ENCODE data around the gene FBXO28. TPM values are rescaled to one million over a fixed set of nuclear protein-coding genes. Genes with fewer than 3 reads are reported as not detected.
"Not testable (repeated sequence)": the region's sequence is repeated elsewhere in the genome, so short reads cannot be mapped to it uniquely, and the experiment has no call there.

Gene FBXO28
- total RNA-seq, 2 experiments from 2014 or later: 31.0 to 32.3 TPM

DNA sequence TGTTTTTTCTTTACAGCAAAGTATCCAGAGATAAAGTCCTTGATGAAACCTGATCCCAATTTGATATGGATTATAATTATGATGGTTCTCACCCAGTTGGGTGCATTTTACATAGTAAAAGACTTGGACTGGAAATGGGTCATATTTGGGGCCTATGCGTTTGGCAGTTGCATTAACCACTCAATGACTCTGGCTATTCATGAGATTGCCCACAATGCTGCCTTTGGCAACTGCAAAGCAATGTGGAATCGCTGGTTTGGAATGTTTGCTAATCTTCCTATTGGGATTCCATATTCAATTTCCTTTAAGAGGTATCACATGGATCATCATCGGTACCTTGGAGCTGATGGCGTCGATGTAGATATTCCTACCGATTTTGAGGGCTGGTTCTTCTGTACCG, 75.7 kb downstream of the FBXO28 start:
- Mint-ChIP-seq H3K9me3 (no peaks in the 10 kb centered on the region), H3K27ac (peak overlapping the region; percentile 4), H3K36me3 (peaks cover 57% of the 10 kb centered on the region), H3K4me3 (no peak overlapping the region), H3K27me3 (no peaks in the 10 kb centered on the region), H3K4me1 (peaks cover 38% of the 10 kb centered on the region)
- ATAC-seq (ENCODE audit: low read depth) (no peak), DNase-seq (no peak)
- POLR2A ChIA-PET: no interaction called here

DNA sequence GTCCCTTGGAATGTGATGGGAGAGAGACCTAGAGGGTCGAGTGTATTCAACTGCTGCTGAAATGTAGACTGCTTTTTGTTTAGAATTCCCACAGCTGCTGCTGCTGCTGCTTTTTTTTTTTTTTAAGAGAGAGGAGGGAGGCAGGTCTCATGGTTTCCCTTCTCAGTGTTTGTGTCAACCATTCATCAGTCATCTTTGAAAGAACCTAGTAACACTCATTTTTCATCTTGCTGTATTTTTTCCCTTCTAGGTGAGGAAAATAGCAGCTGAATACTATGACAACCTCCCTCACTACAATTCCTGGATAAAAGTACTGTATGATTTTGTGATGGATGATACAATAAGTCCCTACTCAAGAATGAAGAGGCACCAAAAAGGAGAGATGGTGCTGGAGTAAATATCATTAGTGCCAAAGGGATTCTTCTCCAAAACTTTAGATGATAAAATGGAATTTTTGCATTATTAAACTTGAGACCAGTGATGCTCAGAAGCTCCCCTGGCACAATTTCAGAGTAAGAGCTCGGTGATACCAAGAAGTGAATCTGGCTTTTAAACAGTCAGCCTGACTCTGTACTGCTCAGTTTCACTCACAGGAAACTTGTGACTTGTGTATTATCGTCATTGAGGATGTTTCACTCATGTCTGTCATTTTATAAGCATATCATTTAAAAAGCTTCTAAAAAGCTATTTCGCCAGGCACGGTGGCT, 78.3 kb downstream of the FBXO28 start:
- POLR2A ChIA-PET: interaction anchor here (1.7 to 2.4 kb wide), 2 partner anchors 9 to 68 kb away, joined by 4 to 15 read pairs; partner anchors contain the start of gene DEGS1
- no peak for ATAC-seq (ENCODE audit: low read depth)
- peaks cover 39% of the 10 kb centered on the region for H3K36me3 Mint-ChIP-seq
- H3K27me3 Mint-ChIP-seq: no peaks in the 10 kb centered on the region
- no peak for DNase-seq
- H3K9me3 Mint-ChIP-seq: no peaks in the 10 kb centered on the region
- H3K4me3 Mint-ChIP-seq: no peak overlapping the region
- no peak overlapping the region for H3K27ac Mint-ChIP-seq
- H3K4me1 Mint-ChIP-seq: peaks cover 26% of the 10 kb centered on the region

DNA sequence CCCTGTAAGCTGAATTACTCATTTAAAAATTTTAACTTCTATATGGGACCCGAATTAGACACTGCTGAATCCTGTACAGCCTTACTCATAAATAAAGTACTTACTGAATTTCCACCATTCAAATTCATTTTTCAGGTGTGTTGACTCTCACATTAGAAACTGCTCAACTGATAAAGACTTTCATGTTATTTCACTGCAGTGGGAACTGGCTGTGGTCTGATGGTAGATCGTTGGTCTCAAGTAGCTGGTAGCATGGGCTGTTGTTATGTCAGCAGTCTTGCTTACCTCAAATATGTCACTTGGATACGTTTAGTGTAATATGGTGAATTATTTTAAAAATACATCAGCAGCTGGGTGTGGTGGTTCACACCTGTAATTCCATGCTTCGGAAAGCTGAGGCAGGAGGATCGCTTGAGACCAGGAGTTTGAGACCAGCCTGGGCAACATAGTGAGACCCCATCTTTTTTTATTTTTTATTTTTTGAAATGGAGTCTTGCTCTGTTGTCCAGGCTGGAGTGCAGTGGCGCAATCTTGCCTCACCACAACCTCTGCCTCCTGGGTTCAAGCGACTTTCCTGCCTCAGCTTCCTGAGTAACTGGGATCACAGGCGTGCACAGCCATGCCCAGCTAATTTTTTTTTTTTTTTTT, 79.5 kb downstream of the FBXO28 start:
- no peak overlapping the region for H3K4me3 Mint-ChIP-seq
- H3K27ac Mint-ChIP-seq: no peak overlapping the region
- POLR2A ChIA-PET: interaction anchor here (0.6 to 2.4 kb wide), 3 partner anchors 10 to 67 kb away, joined by 3 to 15 read pairs (median 4); partner anchors contain the start of gene DEGS1
- no peak for DNase-seq
- H3K36me3 Mint-ChIP-seq: peaks cover 33% of the 10 kb centered on the region
- H3K27me3 Mint-ChIP-seq: no peaks in the 10 kb centered on the region
- ATAC-seq (ENCODE audit: low read depth): no peak
- H3K9me3 Mint-ChIP-seq: no peaks in the 10 kb centered on the region
- peaks cover 19% of the 10 kb centered on the region for H3K4me1 Mint-ChIP-seq

DNA sequence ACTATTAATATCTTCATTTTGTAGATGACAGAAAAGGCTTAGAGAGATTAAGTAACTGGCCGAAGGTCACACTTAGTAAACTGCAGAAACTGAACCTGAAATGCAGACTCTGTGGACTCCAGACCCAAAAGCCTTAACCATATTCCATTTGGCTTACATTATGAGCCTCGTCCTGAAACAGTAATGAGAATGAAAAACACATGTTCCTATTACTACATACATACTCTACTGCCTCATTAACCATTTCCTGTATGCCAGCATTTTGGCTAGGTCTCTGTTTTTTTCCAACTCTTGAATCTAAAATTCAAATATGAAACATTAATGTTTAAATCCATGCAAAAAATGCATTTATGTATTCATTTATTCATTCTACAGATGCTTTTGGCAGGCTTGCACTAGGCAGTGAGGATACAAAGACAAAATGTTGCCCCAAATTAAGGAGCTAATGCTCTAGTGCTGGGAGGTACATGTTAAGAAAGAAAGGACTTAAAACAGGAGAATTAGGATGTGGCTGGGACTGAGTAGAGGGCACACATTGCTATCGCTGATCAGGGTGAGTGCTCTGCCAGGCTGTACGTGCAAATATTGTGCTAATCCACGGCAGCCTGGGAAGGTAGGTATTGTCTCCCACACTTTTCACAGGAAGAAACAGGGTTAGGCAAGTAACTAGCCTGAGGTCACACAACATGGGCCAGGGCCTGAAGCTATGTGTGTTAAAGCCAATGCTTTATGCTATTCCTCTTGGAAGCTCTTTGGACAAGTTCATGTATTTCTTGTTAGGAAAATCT, 83.1 kb downstream of the FBXO28 start:
- no peak for DNase-seq
- POLR2A ChIA-PET: interaction anchor here (0.7 kb wide), 1 partner anchor 85 kb away, joined by 4 read pairs; no protein-coding TSS in a partner anchor
- Mint-ChIP-seq H3K4me1 (peaks cover 6% of the 10 kb centered on the region), H3K36me3 (peaks cover 21% of the 10 kb centered on the region), H3K9me3 (no peaks in the 10 kb centered on the region), H3K4me3 (no peak overlapping the region), H3K27ac (no peak overlapping the region), H3K27me3 (no peaks in the 10 kb centered on the region)
- ATAC-seq (ENCODE audit: low read depth): no peak

DNA sequence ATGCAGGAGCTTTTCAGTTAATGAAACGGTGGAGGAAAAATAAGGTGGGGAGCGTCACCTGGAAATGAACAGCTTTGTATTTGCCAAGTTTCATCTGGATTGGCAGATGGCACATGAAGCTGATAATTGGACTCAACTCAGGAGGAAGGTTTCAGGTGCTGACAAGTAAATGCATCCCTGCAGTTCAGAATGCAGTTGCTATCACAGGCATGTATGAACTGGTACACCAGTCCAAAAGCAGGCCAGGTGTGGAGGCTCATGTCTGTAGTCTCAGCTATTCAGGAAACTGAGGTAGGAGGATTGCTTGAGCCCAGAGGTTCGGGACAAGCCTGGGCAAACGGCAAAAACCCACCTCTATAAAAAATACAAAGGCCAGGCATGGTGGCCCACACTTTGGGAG, 84.7 kb downstream of the FBXO28 start:
- POLR2A ChIA-PET: no interaction called here
- DNase-seq: no peak
- Mint-ChIP-seq H3K4me3 (no peak overlapping the region), H3K9me3 (no peaks in the 10 kb centered on the region), H3K27ac (no peak overlapping the region), H3K4me1 (peaks cover 3% of the 10 kb centered on the region), H3K36me3 (peaks cover 14% of the 10 kb centered on the region), H3K27me3 (no peaks in the 10 kb centered on the region)
- no peak for ATAC-seq (ENCODE audit: low read depth)

DNA sequence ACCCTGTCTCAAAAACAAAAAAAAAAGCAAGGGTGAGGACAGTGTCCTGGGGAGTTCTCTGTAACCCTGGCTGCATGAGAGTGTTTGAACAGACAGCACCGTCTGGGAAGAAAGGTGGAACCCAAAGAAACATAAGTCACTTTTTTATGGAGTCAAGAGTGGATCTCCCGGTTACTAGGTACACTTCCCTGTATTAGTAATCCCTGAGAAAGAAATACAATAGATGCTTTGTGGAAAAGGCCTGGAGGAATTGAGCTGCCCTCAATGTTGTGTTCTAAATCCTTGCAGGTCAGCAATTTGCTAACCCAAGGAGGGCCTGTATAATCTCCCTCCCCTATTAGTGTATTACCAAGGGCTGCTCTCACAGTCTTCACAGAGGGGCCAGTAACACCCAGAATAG, 85.8 kb downstream of the FBXO28 start:
- no peak for ATAC-seq (ENCODE audit: low read depth)

DNA sequence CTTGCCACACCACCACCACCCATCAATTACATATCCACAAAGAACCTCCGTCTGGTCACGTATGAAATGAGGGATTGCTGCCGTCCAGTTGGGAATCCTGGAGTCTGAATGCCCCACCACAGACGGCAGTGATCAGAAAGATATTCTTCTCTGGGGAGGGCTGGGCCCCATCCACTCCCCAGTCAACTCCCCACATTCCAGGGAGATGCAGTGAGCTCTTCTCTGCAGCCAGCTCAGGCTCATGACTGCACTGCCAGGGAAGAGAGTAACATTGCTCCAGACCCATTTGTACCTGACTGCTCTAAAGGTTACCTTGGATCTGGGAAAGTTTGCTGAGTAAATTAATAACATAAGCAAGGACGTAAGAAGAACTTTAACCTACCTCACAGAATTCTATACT, 87.5 kb downstream of the FBXO28 start:
- Mint-ChIP-seq H3K4me3 (no peak overlapping the region), H3K27ac (peak overlapping the region; percentile 9), H3K27me3 (no peaks in the 10 kb centered on the region), H3K9me3 (no peaks in the 10 kb centered on the region), H3K36me3 (peaks cover 3% of the 10 kb centered on the region), H3K4me1 (peaks cover 10% of the 10 kb centered on the region)
- DNase-seq (no peak), ATAC-seq (ENCODE audit: low read depth) (no peak)
- POLR2A ChIA-PET: no interaction called here

More for the DNA sequence above, 85.8 kb downstream of the FBXO28 start:
- H3K4me1 Mint-ChIP-seq: peaks cover 5% of the 10 kb centered on the region
- POLR2A ChIA-PET: no interaction called here
- H3K9me3 Mint-ChIP-seq: no peaks in the 10 kb centered on the region
- no peaks in the 10 kb centered on the region for H3K27me3 Mint-ChIP-seq
- peaks cover 8% of the 10 kb centered on the region for H3K36me3 Mint-ChIP-seq
- no peak for DNase-seq
- no peak overlapping the region for H3K4me3 Mint-ChIP-seq
- no peak overlapping the region for H3K27ac Mint-ChIP-seq

DNA sequence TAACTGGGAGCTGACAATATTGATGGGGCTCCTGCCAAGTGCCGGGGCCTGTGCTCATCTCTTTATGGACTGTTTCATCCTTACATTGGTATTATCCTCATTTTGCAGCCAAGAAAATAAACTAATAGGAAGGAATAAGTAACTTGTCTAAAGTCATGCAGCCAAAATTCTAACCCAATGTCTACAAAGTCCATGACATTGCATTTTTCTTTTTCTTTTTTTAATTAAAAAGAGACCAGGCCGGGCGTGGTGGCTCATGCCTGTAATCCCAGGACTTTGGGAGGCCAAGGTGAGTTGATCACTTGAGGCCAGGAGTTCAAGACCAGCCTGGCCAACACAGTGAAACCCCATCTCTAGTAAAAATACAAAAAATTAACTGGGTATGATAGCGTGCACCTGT, 87.9 kb downstream of the FBXO28 start:
- POLR2A ChIA-PET: no interaction called here
- Mint-ChIP-seq H3K36me3 (peaks cover 3% of the 10 kb centered on the region), H3K4me3 (no peak overlapping the region), H3K27me3 (no peaks in the 10 kb centered on the region), H3K4me1 (peaks cover 10% of the 10 kb centered on the region), H3K27ac (no peak overlapping the region), H3K9me3 (no peaks in the 10 kb centered on the region)
- DNase-seq (no peak), ATAC-seq (ENCODE audit: low read depth) (no peak)

DNA sequence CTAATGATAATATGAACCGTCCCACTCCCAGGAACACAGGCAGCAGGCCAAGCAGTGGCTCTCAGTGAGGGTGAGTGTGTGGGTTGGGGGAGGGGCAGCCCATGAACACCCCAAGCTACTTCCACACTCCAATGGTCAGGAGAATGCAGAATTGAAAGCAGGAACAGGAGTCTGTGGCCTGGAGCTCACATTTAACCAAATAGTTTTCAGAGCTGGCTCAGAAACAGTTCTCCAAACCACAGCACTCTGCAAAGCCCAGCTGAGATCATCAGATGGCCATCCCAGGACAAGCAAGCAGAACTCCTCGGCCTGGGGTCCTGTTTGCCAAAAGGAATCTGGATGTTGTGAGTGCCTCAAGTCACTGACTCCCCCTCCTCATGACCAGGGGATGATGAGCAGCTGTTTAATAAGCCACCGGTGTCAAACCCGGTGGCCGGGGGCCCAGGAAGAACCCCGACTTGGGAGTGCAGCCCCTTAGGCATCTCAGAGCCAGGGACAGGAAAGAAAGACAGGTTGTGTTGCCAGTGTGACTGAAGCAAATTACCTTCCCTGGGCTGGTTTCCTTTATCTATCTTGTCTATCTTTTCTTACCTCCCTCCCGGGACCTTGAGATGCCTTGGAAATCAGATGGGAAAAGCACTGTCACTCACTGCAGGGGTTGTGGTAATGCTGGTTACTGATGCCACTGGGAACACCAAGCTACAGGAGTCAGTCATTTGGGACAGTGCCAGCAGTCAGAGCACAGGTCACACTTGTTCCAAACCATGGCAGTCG, 89.5 kb downstream of the FBXO28 start:
- peaks cover 2% of the 10 kb centered on the region for H3K36me3 Mint-ChIP-seq
- H3K4me1 Mint-ChIP-seq: peaks cover 10% of the 10 kb centered on the region
- H3K27ac Mint-ChIP-seq: peak overlapping the region; percentile 51
- no peak for DNase-seq
- ATAC-seq (ENCODE audit: low read depth): no peak
- no peaks in the 10 kb centered on the region for H3K27me3 Mint-ChIP-seq
- H3K9me3 Mint-ChIP-seq: no peaks in the 10 kb centered on the region
- H3K4me3 Mint-ChIP-seq: no peak overlapping the region
- POLR2A ChIA-PET: no interaction called here

DNA sequence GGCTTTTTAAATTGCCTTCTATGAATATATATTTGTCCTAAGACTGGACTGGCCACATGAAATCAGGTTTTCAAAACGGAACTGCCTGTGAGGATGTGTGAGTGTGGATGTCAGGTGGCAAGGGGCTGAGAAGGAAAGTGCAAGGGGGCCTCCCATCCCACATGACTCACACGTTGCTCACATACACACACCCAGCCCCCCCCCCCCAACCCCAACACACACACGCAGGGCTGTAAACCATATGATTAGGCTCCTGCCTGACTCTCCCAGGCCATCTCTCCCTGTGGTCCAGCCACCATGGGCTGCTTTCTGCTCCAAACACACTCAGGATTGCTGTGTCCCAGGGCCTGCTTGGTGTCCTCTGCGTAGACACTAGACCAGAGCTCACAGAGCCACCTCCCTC, 91.5 kb downstream of the FBXO28 start:
- Mint-ChIP-seq H3K36me3 (peaks cover 2% of the 10 kb centered on the region), H3K27me3 (peaks cover 1% of the 10 kb centered on the region), H3K27ac (peak overlapping the region; percentile 60), H3K4me1 (peaks cover 10% of the 10 kb centered on the region), H3K4me3 (peak overlapping the region; percentile 45), H3K9me3 (no peaks in the 10 kb centered on the region)
- peak; percentile 56 for ATAC-seq (ENCODE audit: low read depth)
- POLR2A ChIA-PET: interaction anchor here (0.6 to 1.1 kb wide), 3 partner anchors 22 to 32 kb away, joined by 3 to 4 read pairs (median 3); partner anchors contain the start of gene DEGS1
- DNase-seq: no peak

DNA sequence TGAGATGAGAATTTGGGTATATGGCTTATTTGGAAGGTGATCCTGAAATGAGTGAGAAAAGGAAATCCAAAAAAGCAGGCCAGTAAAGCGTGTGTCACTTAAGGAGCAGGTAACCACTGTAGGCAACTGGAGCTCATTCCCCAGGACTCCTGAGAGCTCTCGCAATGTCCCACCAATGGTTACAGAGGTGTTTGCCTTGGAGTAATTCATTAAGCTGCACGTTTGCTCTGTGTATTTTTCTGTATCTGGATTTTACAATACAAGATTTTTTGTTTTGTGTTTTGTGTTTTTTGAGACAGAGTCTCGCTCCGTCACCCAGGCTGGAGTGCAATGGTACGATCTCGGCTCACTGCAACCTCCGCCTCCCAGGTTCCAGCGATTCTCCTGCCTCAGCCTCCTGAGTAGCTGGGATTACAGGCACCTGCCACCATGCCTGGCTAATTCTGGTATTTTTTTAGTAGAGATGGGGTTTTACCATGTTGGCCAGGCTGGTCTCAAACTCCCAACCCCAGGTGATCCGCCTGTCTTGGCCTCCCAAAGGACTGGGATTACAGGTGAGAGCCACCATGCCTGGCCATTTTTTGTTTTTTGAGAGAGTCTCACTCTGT, 92.1 kb downstream of the FBXO28 start:
- not testable (repeated sequence) for H3K9me3 Mint-ChIP-seq; H3K36me3 Mint-ChIP-seq; H3K27me3 Mint-ChIP-seq; ATAC-seq (ENCODE audit: low read depth); H3K27ac Mint-ChIP-seq; DNase-seq
- Mint-ChIP-seq H3K4me1 (peaks cover 10% of the 10 kb centered on the region), H3K4me3 (peak overlapping the region; percentile 45)
- POLR2A ChIA-PET: interaction anchor here (0.6 kb wide), 2 partner anchors 26 to 32 kb away, joined by 3 read pairs; no protein-coding TSS in a partner anchor

DNA sequence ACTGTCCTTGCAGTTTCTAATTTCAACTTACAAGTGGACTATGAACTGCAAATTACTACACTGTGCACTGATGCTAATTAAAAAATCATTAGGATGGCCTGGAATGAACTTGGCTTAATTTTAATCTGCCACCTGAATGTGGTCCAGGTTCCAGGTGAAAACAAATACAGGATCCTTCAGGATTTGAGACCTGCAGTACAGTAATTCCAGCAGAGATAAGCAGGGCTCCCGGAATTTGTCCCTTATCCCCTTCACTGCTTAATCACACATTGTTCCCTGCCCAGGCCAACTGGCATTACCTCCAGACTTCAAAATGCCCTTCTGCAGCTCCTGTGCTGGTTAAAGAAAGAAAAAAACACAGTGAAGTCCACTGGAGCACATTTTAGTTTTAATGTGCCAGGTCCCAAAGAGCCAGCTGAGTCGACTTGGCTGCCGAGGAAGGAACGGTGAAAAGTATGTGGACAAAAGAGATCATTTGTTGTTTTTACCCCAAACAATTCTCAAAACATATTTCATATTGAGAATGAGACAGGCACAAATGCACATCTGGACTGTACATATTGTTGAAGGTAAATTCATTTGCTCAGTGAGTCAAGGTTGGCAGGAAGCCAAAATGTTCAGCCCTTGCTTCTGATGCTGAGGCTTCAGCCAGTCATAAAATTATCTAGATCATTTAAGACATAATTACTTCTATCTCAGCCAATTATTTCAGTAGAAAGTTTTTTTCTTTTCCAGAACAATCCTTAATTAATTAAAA, 97.5 kb downstream of the FBXO28 start:
- DNase-seq (no peak), ATAC-seq (ENCODE audit: low read depth) (no peak)
- Mint-ChIP-seq H3K4me1 (no peaks in the 10 kb centered on the region), H3K4me3 (no peak overlapping the region), H3K36me3 (no peaks in the 10 kb centered on the region), H3K27me3 (peaks cover 2% of the 10 kb centered on the region), H3K9me3 (no peaks in the 10 kb centered on the region), H3K27ac (no peak overlapping the region)
- POLR2A ChIA-PET: no interaction called here

Measured in activated naive CD8-positive, alpha-beta T cell treated with anti-CD3 and anti-CD28 coated beads, Interleukin-2, amount 10 ng/mL, durations not matched to agents 7 days and 5 days (primary cell).